Gastroesophageal sphincter (tissue), 3 donors: ENCODE results near the gene ARRDC4.

Source experiments
- EP300 ChIP-seq: sonication (generic); formaldehyde crosslinking; IDR thresholded peaks from one replicate; pipeline ENCODE4 v1.6.1; 2017; ENCODE audit warnings: antibody characterized with exemption, mild to moderate bottlenecking
- TF ChIP-seq, protein P1 (sequence below), 4 experiments: fragments of 200-600 bp in 2 of 4; fragments of 450-650 bp in 2 of 4; sonication (generic) in 1 of 4; IDR thresholded peaks; one replicate each; pipeline ENCODE4 v1.5.1; 2017 to 2019; ENCODE audit warnings: antibody characterized with exemption in 4 of 4, mild to moderate bottlenecking in 2 of 4, moderate library complexity in 2 of 4

GRCh38 chr15:97959724-97960363, 659 bp upstream of the ARRDC4 start:
- TF ChIP-seq, protein P1, sequence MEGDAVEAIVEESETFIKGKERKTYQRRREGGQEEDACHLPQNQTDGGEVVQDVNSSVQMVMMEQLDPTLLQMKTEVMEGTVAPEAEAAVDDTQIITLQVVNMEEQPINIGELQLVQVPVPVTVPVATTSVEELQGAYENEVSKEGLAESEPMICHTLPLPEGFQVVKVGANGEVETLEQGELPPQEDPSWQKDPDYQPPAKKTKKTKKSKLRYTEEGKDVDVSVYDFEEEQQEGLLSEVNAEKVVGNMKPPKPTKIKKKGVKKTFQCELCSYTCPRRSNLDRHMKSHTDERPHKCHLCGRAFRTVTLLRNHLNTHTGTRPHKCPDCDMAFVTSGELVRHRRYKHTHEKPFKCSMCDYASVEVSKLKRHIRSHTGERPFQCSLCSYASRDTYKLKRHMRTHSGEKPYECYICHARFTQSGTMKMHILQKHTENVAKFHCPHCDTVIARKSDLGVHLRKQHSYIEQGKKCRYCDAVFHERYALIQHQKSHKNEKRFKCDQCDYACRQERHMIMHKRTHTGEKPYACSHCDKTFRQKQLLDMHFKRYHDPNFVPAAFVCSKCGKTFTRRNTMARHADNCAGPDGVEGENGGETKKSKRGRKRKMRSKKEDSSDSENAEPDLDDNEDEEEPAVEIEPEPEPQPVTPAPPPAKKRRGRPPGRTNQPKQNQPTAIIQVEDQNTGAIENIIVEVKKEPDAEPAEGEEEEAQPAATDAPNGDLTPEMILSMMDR (IDR thresholded peaks at IDR 0.05), result no peak
- TF ChIP-seq EP300, result no peak
